ENCODE results near the gene SOX5. TPM values are rescaled to one million over a fixed set of nuclear protein-coding genes. Genes with fewer than 3 reads are reported as not detected.
"Not testable (repeated sequence)": the region's sequence is repeated elsewhere in the genome, so short reads cannot be mapped to it uniquely, and the experiment has no call there.

Gene SOX5
- total and polyA plus RNA-seq, 2 of the 8 experiments (the other 6 are each of a cell fraction or from before 2014, with no cell fraction given) = 2.2 to 2.6 TPM

- H3K18ac ChIP-seq (ENCODE audit: extremely low read depth, low read length); H4K91ac ChIP-seq (replicated peaks; ENCODE audit: insufficient read length, low read length); H3K4me3 ChIP-seq (ENCODE audit: extremely low read depth in 1 of 4, insufficient read depth in 2 of 4, low read depth in 3 of 4, low read length in 4 of 4); H4K20me1 ChIP-seq (replicated peaks in 1 of 2; ENCODE audit: control insufficient read depth in 1 of 2, insufficient read depth in 2 of 2, low read length in 2 of 2); H2BK15ac ChIP-seq (ENCODE audit: low read length); H3K56ac ChIP-seq (replicated peaks; ENCODE audit: insufficient read length, low read depth, low read length); H3K14ac ChIP-seq (ENCODE audit: insufficient read length); H3K4me2 ChIP-seq (ENCODE audit: insufficient read depth in 1 of 2, low read depth in 2 of 2, low read length in 2 of 2); H2BK120ac ChIP-seq (replicated peaks; ENCODE audit: low read depth, low read length); H3K36me3 ChIP-seq (ENCODE audit: control insufficient read depth in 2 of 4, insufficient read depth in 4 of 4, low read length in 3 of 4); H2BK5ac ChIP-seq (ENCODE audit: low read depth, low read length); H3K23me2 ChIP-seq (ENCODE audit: low read depth, low read length); H3K27ac ChIP-seq (ENCODE audit: low read depth, low read length); H2AFZ ChIP-seq (ENCODE audit: low read length); FAIRE-seq; H3K79me1 ChIP-seq (ENCODE audit: low read depth, low read length); H3K79me2 ChIP-seq (ENCODE audit: control insufficient read depth in 1 of 2, insufficient read depth in 2 of 2, low read length in 2 of 2); DNase-seq (ENCODE audit: low read depth in 1 of 2, low spot score in 2 of 2); H3K4ac ChIP-seq (replicated peaks; ENCODE audit: insufficient read length, low read depth, low read length); H2BK20ac ChIP-seq (ENCODE audit: low read length); H3K27me3 ChIP-seq (replicated peaks in 1 of 4; ENCODE audit: control insufficient read depth in 3 of 4, extremely low read depth in 1 of 4, insufficient read depth in 3 of 4, low read length in 3 of 4); H4K8ac ChIP-seq (ENCODE audit: extremely low read depth, insufficient read depth, low read length); H4K5ac ChIP-seq (ENCODE audit: insufficient read length, low read depth, low read length); H2BK12ac ChIP-seq (ENCODE audit: low read depth, low read length); H2AK5ac ChIP-seq (ENCODE audit: low read depth, low read length); POLR2A ChIA-PET (ENCODE audit: partially characterized antibody); H3K23ac ChIP-seq (ENCODE audit: insufficient read length); H3K9ac ChIP-seq (replicated peaks in 1 of 4; ENCODE audit: extremely low read depth in 1 of 4, low read depth in 3 of 4, low read length in 3 of 4); H3K4me1 ChIP-seq (replicated peaks in 1 of 4; ENCODE audit: control insufficient read depth in 3 of 4, insufficient read depth in 4 of 4, low read length in 3 of 4): not testable (repeated sequence)
- WGBS, 2 experiments (ENCODE audit: extremely low coverage in 1 of 2, insufficient coverage in 1 of 2, insufficient read length in 1 of 2, insufficient replicate concordance in 2 of 2, low coverage in 1 of 2, low lambda C conversion rate in 2 of 2, missing lambda C conversion rate in 1 of 2) = 90% methylated on average over 3 of the region's 3 CpGs; no CpG with 5 or more reads in 1 of the 2 experiments
- CTCF ChIA-PET (ENCODE audit: partially characterized antibody) = interaction anchor here (0.6 to 2.5 kb wide), 3 partner anchors 8 to 12 kb away, joined by 3 to 5 read pairs (median 3); no protein-coding TSS in a partner anchor
- H3K9me3 ChIP-seq (ENCODE audit: insufficient read depth in 2 of 2, low read depth in 1 of 2, low read length in 1 of 2) = peaks cover 6 to 12% of the 10 kb centered on the region in 2 experiments; a peak in 3 of 4 replicates
These were observed 458.4 kb downstream of the SOX5 start for GRCh38 chr12:23491029-23491428.
